Activated T-cell treated with anti-CD3 and anti-CD28 coated beads, Interleukin-2, amount 50 U/mL, for 24 hours (primary cell): Measurements from ENCODE around the gene DEPDC7.
A peak's percentile ranks its signal among the peaks of the same experiment; 100 is the strongest.

Source experiments
- DNase-seq: peaks from one replicate; pipeline ENCODE4 v3.0.0-alpha.2; 2020
- H3K27ac Mint-ChIP-seq: 2 replicates; pipeline ENCODE4 v1.8.0; 2020; ENCODE audit warnings: mild to moderate bottlenecking, mixed read lengths
- H3K27me3 Mint-ChIP-seq: 2 replicates; pipeline ENCODE4 v1.8.0; 2020; ENCODE audit warnings: mixed read lengths
- H3K36me3 Mint-ChIP-seq: 2 replicates; pipeline ENCODE4 v1.8.0; 2020; ENCODE audit warnings: low read depth, mixed read lengths
- H3K4me1 Mint-ChIP-seq: 2 replicates; pipeline ENCODE4 v1.8.0; 2020; ENCODE audit warnings: low read depth, mixed read lengths
- H3K4me3 Mint-ChIP-seq: 2 replicates; pipeline ENCODE4 v1.8.0; 2020; ENCODE audit warnings: mild to moderate bottlenecking, moderate library complexity, mixed read lengths
- H3K9me3 Mint-ChIP-seq: 2 replicates; pipeline ENCODE4 v1.8.0; 2020; ENCODE audit warnings: mixed read lengths

Gene DEPDC7

GRCh38 chr11:33062137-33062536, 46.5 kb downstream of the DEPDC7 start:
- H3K4me3 Mint-ChIP-seq = no peak overlapping the region
- peaks cover 82% of the 10 kb centered on the region for H3K36me3 Mint-ChIP-seq
- H3K4me1 Mint-ChIP-seq = peaks cover 48% of the 10 kb centered on the region
- DNase-seq = no peak
- H3K9me3 Mint-ChIP-seq = no peaks in the 10 kb centered on the region
- H3K27ac Mint-ChIP-seq = no peak overlapping the region
- no peaks in the 10 kb centered on the region for H3K27me3 Mint-ChIP-seq

DNA sequence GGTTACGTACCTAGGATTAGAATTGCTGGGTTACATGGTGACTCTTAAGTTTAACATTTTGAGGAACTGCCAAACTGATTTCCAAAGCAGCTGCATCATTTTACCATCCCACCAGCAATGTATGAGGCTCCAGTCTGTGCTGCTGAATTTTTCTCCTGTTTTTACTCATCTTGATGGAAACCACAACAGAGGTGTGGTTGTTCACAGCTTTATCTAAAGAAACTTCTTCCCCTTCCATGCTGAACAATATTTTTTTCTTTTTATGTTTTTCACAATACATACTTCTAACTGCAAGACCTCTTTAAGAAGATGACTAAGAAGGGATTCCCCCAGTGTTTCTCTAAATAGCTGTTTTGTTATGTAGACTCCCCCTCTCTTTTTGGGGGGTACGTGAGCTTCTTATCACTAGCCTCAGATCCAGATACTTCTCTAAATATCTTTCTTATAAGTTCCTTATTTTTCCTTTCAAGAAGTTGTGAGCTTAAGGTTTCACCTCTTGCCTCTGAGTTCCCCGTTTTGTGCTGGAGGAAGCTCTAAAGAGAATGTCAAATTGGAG, 47.7 kb downstream of the DEPDC7 start:
- Mint-ChIP-seq H3K36me3 (peaks cover 82% of the 10 kb centered on the region), H3K27ac (peak overlapping the region; percentile 39), H3K4me1 (peaks cover 48% of the 10 kb centered on the region)

DNA sequence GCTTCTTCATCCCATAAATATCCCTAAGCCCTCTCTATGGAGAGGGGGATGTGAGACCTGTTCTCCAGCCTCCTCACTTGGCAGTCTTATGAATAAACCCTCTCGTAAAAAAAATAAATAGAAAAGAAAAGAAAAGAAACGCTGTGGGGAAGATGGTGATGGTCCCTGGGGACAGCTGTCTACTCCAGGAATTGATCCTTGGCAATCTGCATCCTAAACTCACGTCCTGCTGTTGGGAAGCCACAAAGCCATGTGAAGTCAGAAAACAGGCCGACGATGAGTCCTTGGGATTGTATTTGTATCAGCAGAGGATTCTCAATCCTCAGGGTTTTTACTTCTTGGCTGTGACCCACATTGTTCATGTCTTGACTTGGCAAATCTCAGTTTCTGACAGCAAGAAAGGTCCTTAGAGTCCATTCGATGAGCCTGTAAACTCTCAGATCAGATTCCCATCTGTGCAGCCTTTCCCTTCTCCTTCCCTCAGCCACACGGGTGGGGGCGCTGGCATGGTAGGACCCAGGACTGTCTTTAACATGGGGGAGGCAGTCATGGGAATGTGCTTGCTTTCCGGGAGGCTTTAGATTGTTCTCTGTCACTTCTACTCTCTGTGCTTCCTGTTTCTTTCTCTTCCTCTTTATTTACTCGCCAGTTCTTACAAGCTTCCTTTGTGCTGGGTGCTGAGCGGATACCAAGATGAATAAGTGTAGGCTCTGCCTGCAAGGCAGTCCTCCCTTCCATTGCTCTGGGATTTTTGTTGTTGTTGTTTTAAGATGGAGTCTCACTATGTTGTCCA, 48.6 kb downstream of the DEPDC7 start:
- Mint-ChIP-seq H3K27me3 (no peaks in the 10 kb centered on the region), H3K27ac (no peak overlapping the region), H3K4me1 (peaks cover 48% of the 10 kb centered on the region), H3K4me3 (no peak overlapping the region), H3K36me3 (peaks cover 81% of the 10 kb centered on the region), H3K9me3 (no peaks in the 10 kb centered on the region)
- no peak for DNase-seq

More for the DNA sequence above, 47.7 kb downstream of the DEPDC7 start:
- Mint-ChIP-seq H3K9me3 (no peaks in the 10 kb centered on the region), H3K4me3 (no peak overlapping the region), H3K27me3 (no peaks in the 10 kb centered on the region)
- DNase-seq = no peak

- no peak overlapping the region for H3K27ac Mint-ChIP-seq
- no peak for DNase-seq
- H3K36me3 Mint-ChIP-seq = peaks cover 80% of the 10 kb centered on the region
- H3K4me3 Mint-ChIP-seq = no peak overlapping the region
- peaks cover 48% of the 10 kb centered on the region for H3K4me1 Mint-ChIP-seq
- no peaks in the 10 kb centered on the region for H3K27me3 Mint-ChIP-seq
- H3K9me3 Mint-ChIP-seq = no peaks in the 10 kb centered on the region
Measured at GRCh38 chr11:33064866-33065265, 49.2 kb downstream of the DEPDC7 start.

- Mint-ChIP-seq H3K36me3 (peaks cover 77% of the 10 kb centered on the region), H3K9me3 (no peaks in the 10 kb centered on the region), H3K4me3 (no peak overlapping the region), H3K27ac (no peak overlapping the region), H3K4me1 (peaks cover 41% of the 10 kb centered on the region), H3K27me3 (no peaks in the 10 kb centered on the region)
- peak; percentile 83 for DNase-seq
Measured at GRCh38 chr11:33065445-33066178, 49.9 kb downstream of the DEPDC7 start.

DNA sequence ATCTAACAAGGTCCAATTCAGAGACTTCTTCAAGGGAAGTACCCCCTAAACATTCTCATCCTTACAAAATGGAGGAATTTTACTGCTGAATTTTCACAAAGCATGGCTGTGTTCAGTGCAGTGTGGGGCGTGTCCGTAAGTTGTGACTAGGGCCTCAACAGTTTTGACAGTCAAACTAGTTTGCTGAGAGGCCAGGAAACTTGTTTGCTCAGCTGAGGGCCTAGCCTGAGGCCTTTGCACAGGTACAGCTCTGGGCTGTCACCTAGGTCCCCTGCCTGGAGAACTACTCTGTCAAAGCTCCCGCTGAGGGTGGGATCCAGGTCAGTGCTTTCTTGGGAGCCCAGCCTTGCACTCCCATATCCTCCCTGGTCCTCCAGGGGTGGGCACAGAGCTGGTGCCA, 51.6 kb downstream of the DEPDC7 start:
- H3K4me3 Mint-ChIP-seq = no peak overlapping the region
- H3K9me3 Mint-ChIP-seq = no peaks in the 10 kb centered on the region
- peaks cover 81% of the 10 kb centered on the region for H3K36me3 Mint-ChIP-seq
- H3K27me3 Mint-ChIP-seq = no peaks in the 10 kb centered on the region
- peaks cover 32% of the 10 kb centered on the region for H3K4me1 Mint-ChIP-seq
- no peak for DNase-seq
- H3K27ac Mint-ChIP-seq = no peak overlapping the region

DNA sequence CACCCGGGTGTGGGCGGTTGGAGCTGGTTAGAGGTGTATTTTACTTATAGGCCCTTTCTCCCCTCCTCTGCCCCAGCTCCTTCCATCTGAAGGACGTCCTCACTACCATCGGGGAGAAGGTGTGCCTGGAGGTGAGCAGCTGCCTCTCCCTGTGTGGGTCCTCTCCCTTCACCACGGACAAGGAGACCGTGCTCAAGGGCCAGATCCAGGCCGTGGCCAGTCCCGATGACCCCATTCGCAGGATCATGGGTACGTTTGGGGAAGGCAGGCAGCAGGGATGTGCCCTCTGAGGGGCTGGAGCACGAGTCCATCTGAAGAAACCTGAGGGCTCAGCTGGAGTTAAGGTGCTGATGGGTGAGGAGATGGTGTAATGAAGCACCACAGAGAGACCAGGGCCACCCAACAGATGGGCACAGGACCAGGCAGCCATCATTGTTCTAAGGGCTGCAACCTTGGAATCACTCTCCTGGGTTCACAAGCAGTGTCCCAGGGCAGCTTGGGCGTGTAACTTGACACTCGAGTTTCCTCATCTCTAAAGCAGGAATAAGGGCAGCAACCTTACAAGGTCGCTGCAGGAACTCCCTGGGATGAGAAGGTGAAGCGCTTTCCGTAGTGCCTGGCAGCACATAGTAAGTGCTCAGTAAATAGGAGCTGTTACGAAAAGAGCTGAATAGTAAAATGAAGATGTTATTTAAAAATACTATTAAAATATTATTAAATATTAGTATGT, 53.1 kb downstream of the DEPDC7 start:
- Mint-ChIP-seq H3K27ac (no peak overlapping the region), H3K4me1 (peaks cover 17% of the 10 kb centered on the region), H3K9me3 (no peaks in the 10 kb centered on the region), H3K4me3 (no peak overlapping the region), H3K36me3 (peaks cover 84% of the 10 kb centered on the region), H3K27me3 (no peaks in the 10 kb centered on the region)
- no peak for DNase-seq

- no peak for DNase-seq
- Mint-ChIP-seq H3K9me3 (no peaks in the 10 kb centered on the region), H3K36me3 (peaks cover 85% of the 10 kb centered on the region), H3K27ac (no peak overlapping the region), H3K4me1 (no peaks in the 10 kb centered on the region), H3K27me3 (no peaks in the 10 kb centered on the region), H3K4me3 (no peak overlapping the region)
Measured at GRCh38 chr11:33072465-33072864, 56.8 kb downstream of the DEPDC7 start.
